KMS-11 (cell line): ENCODE measurements around the gene GALNTL6.

Experiments used
- H2AFZ ChIP-seq: fragments of 200-600 bp; sonication (generic); 2 replicates; pipeline ENCODE4 v1.6.1; 2016; ENCODE audit warnings: antibody characterized with exemption, mixed run types, low read depth
- H3K27ac ChIP-seq: fragments of 200-600 bp; sonication (generic); 2 replicates; pipeline ENCODE4 v1.6.1; 2016; ENCODE audit warnings: mild to moderate bottlenecking, mixed run types
- H3K27me3 ChIP-seq: fragments of 200-600 bp; sonication (generic); 2 replicates; pipeline ENCODE4 v1.6.1; 2017; ENCODE audit warnings: mild to moderate bottlenecking, low read depth, mixed run types, moderate library complexity; ENCODE audit not compliant: insufficient read depth
- H3K36me3 ChIP-seq: fragments of 200-600 bp; sonication (generic); 2 replicates; pipeline ENCODE4 v1.6.1; 2017; ENCODE audit warnings: mild to moderate bottlenecking, mixed run types; ENCODE audit not compliant: insufficient read depth
- H3K4me1 ChIP-seq: fragments of 200-600 bp; sonication (generic); 2 replicates; pipeline ENCODE4 v1.6.1; 2016; ENCODE audit warnings: mild to moderate bottlenecking, low read depth, mixed run types; ENCODE audit not compliant: poor library complexity, severe bottlenecking
- H3K4me2 ChIP-seq: fragments of 200-600 bp; sonication (generic); 2 replicates; pipeline ENCODE4 v1.7.0; 2016; ENCODE audit warnings: mild to moderate bottlenecking, mixed run types
- H3K4me3 ChIP-seq: fragments of 200-600 bp; sonication (generic); IDR thresholded peaks from 2 replicates; pipeline ENCODE4 v1.6.1; 2017; ENCODE audit warnings: low read depth, low read length, mixed read lengths; ENCODE audit not compliant: insufficient read depth
- H3K79me2 ChIP-seq: fragments of 200-600 bp; sonication (generic); 2 replicates; pipeline ENCODE4 v1.6.1; 2016; ENCODE audit warnings: low read depth, mixed run types; ENCODE audit not compliant: insufficient read depth
- H3K9ac ChIP-seq: fragments of 200-600 bp; sonication (generic); 2 replicates; pipeline ENCODE4 v1.6.1; 2016; ENCODE audit warnings: mild to moderate bottlenecking, mixed run types
- H4K20me1 ChIP-seq: fragments of 200-600 bp; sonication (generic); 2 replicates; pipeline ENCODE4 v1.6.1; 2016; ENCODE audit warnings: mild to moderate bottlenecking, mixed run types; ENCODE audit not compliant: insufficient read depth
- TF ChIP-seq, protein P1 (sequence below): fragments of 200-600 bp; sonication (generic); conservative IDR thresholded peaks from 2 replicates; pipeline ENCODE4 v1.6.1; 2017; ENCODE audit warnings: low read depth, mild to moderate bottlenecking, antibody characterized with exemption, low read length, moderate library complexity, mixed read lengths

GALNTL6 gene

DNA sequence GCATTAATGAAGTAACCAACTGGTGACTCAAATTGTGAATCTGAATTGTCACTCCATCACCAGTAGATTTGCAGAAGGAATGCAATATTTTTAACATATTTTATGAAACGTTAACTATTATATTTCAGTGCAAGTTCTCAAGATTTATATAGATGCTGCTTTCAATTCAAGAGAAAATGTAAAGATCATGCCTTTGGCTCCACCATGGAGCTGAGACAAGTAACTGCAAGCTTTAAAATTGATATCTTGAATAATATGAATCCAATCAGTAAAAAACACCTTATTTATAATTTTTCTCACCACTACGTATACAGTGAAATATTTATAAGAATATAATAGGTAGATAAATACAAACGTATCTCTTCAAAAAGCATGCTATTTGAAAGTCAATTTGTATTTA lies 27.8 kb upstream of the GALNTL6 start:
- Histone ChIP-seq H3K27me3 (no peaks in the 10 kb centered on the region), H3K36me3 (no peaks in the 10 kb centered on the region), H4K20me1 (no peaks in the 10 kb centered on the region), H2AFZ (no peak overlapping the region), H3K9ac (no peak overlapping the region), H3K79me2 (no peaks in the 10 kb centered on the region), H3K4me1 (no peaks in the 10 kb centered on the region), H3K4me2 (no peak overlapping the region), H3K4me3 (no peak overlapping the region), H3K27ac (no peak overlapping the region)
- TF ChIP-seq, protein P1, sequence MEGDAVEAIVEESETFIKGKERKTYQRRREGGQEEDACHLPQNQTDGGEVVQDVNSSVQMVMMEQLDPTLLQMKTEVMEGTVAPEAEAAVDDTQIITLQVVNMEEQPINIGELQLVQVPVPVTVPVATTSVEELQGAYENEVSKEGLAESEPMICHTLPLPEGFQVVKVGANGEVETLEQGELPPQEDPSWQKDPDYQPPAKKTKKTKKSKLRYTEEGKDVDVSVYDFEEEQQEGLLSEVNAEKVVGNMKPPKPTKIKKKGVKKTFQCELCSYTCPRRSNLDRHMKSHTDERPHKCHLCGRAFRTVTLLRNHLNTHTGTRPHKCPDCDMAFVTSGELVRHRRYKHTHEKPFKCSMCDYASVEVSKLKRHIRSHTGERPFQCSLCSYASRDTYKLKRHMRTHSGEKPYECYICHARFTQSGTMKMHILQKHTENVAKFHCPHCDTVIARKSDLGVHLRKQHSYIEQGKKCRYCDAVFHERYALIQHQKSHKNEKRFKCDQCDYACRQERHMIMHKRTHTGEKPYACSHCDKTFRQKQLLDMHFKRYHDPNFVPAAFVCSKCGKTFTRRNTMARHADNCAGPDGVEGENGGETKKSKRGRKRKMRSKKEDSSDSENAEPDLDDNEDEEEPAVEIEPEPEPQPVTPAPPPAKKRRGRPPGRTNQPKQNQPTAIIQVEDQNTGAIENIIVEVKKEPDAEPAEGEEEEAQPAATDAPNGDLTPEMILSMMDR, result no peak

- H4K20me1 ChIP-seq, result no peaks in the 10 kb centered on the region
- H3K9ac ChIP-seq, result no peak overlapping the region
- no peaks in the 10 kb centered on the region for H3K4me1 ChIP-seq
- no peaks in the 10 kb centered on the region for H3K27me3 ChIP-seq
- H3K36me3 ChIP-seq, result no peaks in the 10 kb centered on the region
- no peak overlapping the region for H3K27ac ChIP-seq
- no peak overlapping the region for H3K4me3 ChIP-seq
- H3K79me2 ChIP-seq, result no peaks in the 10 kb centered on the region
- H2AFZ ChIP-seq, result no peak overlapping the region
- no peak overlapping the region for H3K4me2 ChIP-seq
- TF ChIP-seq, protein P1, result no peak
These were observed 19.5 kb upstream of the GALNTL6 start for GRCh38 chr4:171793723-171794122.

DNA sequence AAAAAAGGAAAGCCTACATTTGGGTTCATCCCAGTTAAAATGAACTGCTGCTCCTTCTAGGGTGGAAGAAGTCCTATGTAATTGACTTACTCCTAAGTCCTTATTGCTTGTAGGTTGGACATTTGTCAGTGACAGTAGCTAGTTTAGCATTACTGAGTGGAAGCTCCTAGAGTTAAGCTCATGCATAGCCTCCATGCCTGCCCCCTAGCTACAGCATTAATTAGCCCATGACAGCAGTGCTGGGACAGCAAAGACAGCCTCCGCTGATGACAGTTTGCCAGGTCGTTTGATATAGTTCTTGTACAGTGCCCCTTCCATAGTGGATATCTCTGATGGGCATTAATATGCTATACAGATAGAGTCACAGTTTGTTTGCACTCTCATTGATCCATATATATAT lies 18.7 kb upstream of the GALNTL6 start:
- Histone ChIP-seq H3K4me3 (no peak overlapping the region), H3K9ac (no peak overlapping the region)
- TF ChIP-seq, protein P1, result no peak

DNA sequence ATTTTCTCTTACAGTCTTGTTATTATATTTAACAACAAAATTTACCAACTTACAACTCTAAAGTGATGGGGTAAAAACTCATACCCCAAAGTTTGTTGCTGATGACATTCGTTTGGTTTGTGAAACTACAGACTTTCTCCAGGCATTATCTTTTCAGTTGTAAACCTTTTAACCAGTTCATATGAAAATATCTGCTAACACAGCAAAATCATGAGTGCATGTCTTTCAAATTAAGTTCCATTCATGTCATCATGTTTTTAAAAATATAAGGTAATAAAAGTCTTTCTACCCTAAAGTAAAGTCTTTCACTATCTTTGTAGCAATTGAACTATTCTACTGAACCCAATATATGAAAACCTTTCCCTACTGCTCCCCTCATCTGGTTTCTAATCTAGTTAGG lies 3.4 kb upstream of the GALNTL6 start:
- no peak overlapping the region for H3K27ac ChIP-seq
- TF ChIP-seq, protein P1, result no peak
- no peak overlapping the region for H3K9ac ChIP-seq
- H3K4me3 ChIP-seq, result no peak overlapping the region
- no peak overlapping the region for H3K4me2 ChIP-seq
- H3K27me3 ChIP-seq, result no peaks in the 10 kb centered on the region
- no peaks in the 10 kb centered on the region for H3K79me2 ChIP-seq
- no peaks in the 10 kb centered on the region for H3K36me3 ChIP-seq
- H2AFZ ChIP-seq, result no peak overlapping the region
- no peaks in the 10 kb centered on the region for H4K20me1 ChIP-seq
- H3K4me1 ChIP-seq, result no peaks in the 10 kb centered on the region

More for the DNA sequence above, 18.7 kb upstream of the GALNTL6 start:
- Histone ChIP-seq H3K79me2 (no peaks in the 10 kb centered on the region), H3K36me3 (no peaks in the 10 kb centered on the region), H3K4me2 (no peak overlapping the region), H3K27ac (no peak overlapping the region), H3K27me3 (no peaks in the 10 kb centered on the region), H3K4me1 (no peaks in the 10 kb centered on the region), H2AFZ (no peak overlapping the region), H4K20me1 (no peaks in the 10 kb centered on the region)

- Histone ChIP-seq H3K4me2 (no peak overlapping the region), H3K79me2 (no peaks in the 10 kb centered on the region), H3K4me1 (no peaks in the 10 kb centered on the region), H3K27me3 (no peaks in the 10 kb centered on the region), H3K27ac (no peak overlapping the region), H3K4me3 (no peak overlapping the region), H3K36me3 (no peaks in the 10 kb centered on the region), H4K20me1 (no peaks in the 10 kb centered on the region; the same call in 1 of the 2 replicates), H2AFZ (no peak overlapping the region), H3K9ac (no peak overlapping the region)
- TF ChIP-seq, protein P1, result no peak
These were observed 905 bp upstream of the GALNTL6 start for GRCh38 chr4:171812333-171812664.
